ENCODE results near the gene ADAMTS14. TPM values are rescaled to one million over a fixed set of nuclear protein-coding genes. Genes with fewer than 3 reads are reported as not detected.
"Not testable (repeated sequence)": the region's sequence is repeated elsewhere in the genome, so short reads cannot be mapped to it uniquely, and the experiment has no call there.

Gene ADAMTS14
- total RNA-seq, 1 experiment from 2014 or later: 2.1 TPM

GRCh38 chr10:70769121-70769520 is 96.8 kb downstream of the ADAMTS14 start (continued):
- TF ChIP-seq STAT6 (CRISPR knock-in tag; conservative IDR thresholded peaks at IDR 0.05; ENCODE audit: low read depth): no peak
- no peak for TF ChIP-seq ZBTB21 (CRISPR knock-in tag; IDR thresholded peaks at IDR 0.05; ENCODE audit: borderline replicate concordance)
- TF ChIP-seq CBFB (CRISPR knock-in tag; IDR thresholded peaks at IDR 0.05; ENCODE audit: low read depth): no peak
- no peak for TF ChIP-seq ERG (CRISPR knock-in tag; IDR thresholded peaks at IDR 0.05)
- TF ChIP-seq GRHL2 (CRISPR knock-in tag; IDR thresholded peaks at IDR 0.05; ENCODE audit: insufficient replicate concordance, severe bottlenecking): no peak

- DNase-seq (ENCODE audit: low spot score) (no peak), ATAC-seq (no peak)
- Mint-ChIP-seq H3K36me3 (peaks cover 20% of the 10 kb centered on the region), H3K4me3 (no peak overlapping the region), H3K27me3 (ENCODE audit: low read depth) (peaks cover 6% of the 10 kb centered on the region), H3K4me1 (no peaks in the 10 kb centered on the region), H3K9me3 (peaks cover 29% of the 10 kb centered on the region), H3K27ac (no peak overlapping the region)
- ChIA-PET POLR2A (no interaction called here), CTCF (no interaction called here)
- no peak for TF ChIP-seq ARID4B (CRISPR knock-in tag; IDR thresholded peaks at IDR 0.05; ENCODE audit: borderline replicate concordance)
These were observed 97.7 kb downstream of the ADAMTS14 start for GRCh38 chr10:70770001-70770400.

- Mint-ChIP-seq H3K9me3 (peaks cover 24% of the 10 kb centered on the region), H3K36me3 (peaks cover 15% of the 10 kb centered on the region)
- H3K4me1 Mint-ChIP-seq; ATAC-seq; H3K27ac Mint-ChIP-seq; POLR2A ChIA-PET; H3K4me3 Mint-ChIP-seq; DNase-seq (ENCODE audit: low spot score); H3K27me3 Mint-ChIP-seq (ENCODE audit: low read depth); CTCF ChIA-PET: not testable (repeated sequence)
These were observed 98.2 kb downstream of the ADAMTS14 start for GRCh38 chr10:70770516-70770915.

GRCh38 chr10:70771311-70772194 is 99.2 kb downstream of the ADAMTS14 start:
- H3K36me3 Mint-ChIP-seq: peaks cover 5% of the 10 kb centered on the region
- H3K4me3 Mint-ChIP-seq: no peak overlapping the region
- ChIA-PET POLR2A (no interaction called here), CTCF (no interaction called here)
- no peak overlapping the region for H3K27ac Mint-ChIP-seq
- H3K27me3 Mint-ChIP-seq (ENCODE audit: low read depth): peaks cover 4% of the 10 kb centered on the region
- no peak for ATAC-seq
- DNase-seq (ENCODE audit: low spot score): no peak
- H3K4me1 Mint-ChIP-seq: no peaks in the 10 kb centered on the region
- peaks cover 14% of the 10 kb centered on the region for H3K9me3 Mint-ChIP-seq
- TF ChIP-seq ZNF317 (CRISPR knock-in tag; IDR thresholded peaks at IDR 0.05; ENCODE audit: borderline replicate concordance, low read depth) (no peak), ZSCAN18 (CRISPR knock-in tag; IDR thresholded peaks at IDR 0.05) (no peak), PREB (CRISPR knock-in tag; IDR thresholded peaks at IDR 0.05; ENCODE audit: borderline replicate concordance) (no peak), ZBTB43 (CRISPR knock-in tag; IDR thresholded peaks at IDR 0.05) (no peak), TP53 (CRISPR knock-in tag; IDR thresholded peaks at IDR 0.05) (no peak), EMX1 (CRISPR knock-in tag; IDR thresholded peaks at IDR 0.05) (no peak), ZBTB21 (CRISPR knock-in tag; IDR thresholded peaks at IDR 0.05; ENCODE audit: borderline replicate concordance) (no peak), MYBL2 (CRISPR knock-in tag; IDR thresholded peaks at IDR 0.05) (no peak), ESRRA (CRISPR knock-in tag; IDR thresholded peaks at IDR 0.05; ENCODE audit: borderline replicate concordance) (no peak)

Measured in WTC11 (cell line).